ENCODE results near the gene MOBP. TPM values are rescaled to one million over a fixed set of nuclear protein-coding genes. Genes with fewer than 3 reads are reported as not detected.

The MOBP gene
- total RNA-seq, 4 donors from 2014 or later: 0.08 to 0.47 TPM; not detected in 2

- peaks cover 20% of the 10 kb centered on the region for H3K27me3 ChIP-seq
- no peak overlapping the region for H3K27ac ChIP-seq
- H3K4me1 ChIP-seq: no peaks in the 10 kb centered on the region
- TF ChIP-seq CTCF (IDR thresholded peaks at IDR 0.05) (no peak), EP300 (IDR thresholded peaks at IDR 0.05) (no peak), POLR2AphosphoS5 (IDR thresholded peaks at IDR 0.05) (no peak), POLR2A (IDR thresholded peaks at IDR 0.05) (no peak)
- no peak for ATAC-seq
- 22 to 32% methylated on average over 10 to 12 of the region's 12 CpGs for WGBS, 2 donors (ENCODE audit: low coverage in 1 of 2)
- no peaks in the 10 kb centered on the region for H3K36me3 ChIP-seq
- H3K9me3 ChIP-seq: no peaks in the 10 kb centered on the region
- no peak overlapping the region for H3K4me3 ChIP-seq
Measured at GRCh38 chr3:39505866-39506742, 38.6 kb downstream of the MOBP start.

GRCh38 chr3:39506863-39507262, 39.4 kb downstream of the MOBP start:
- 25 to 29% methylated on average over 1 of the region's 1 CpG for WGBS, 2 donors (ENCODE audit: low coverage in 1 of 2)
- ATAC-seq: no peak
- TF ChIP-seq POLR2A (IDR thresholded peaks at IDR 0.05) (no peak), CTCF (IDR thresholded peaks at IDR 0.05) (no peak), EP300 (IDR thresholded peaks at IDR 0.05) (no peak), POLR2AphosphoS5 (IDR thresholded peaks at IDR 0.05) (no peak)
- H3K4me3 ChIP-seq: no peak overlapping the region
- H3K9me3 ChIP-seq: no peaks in the 10 kb centered on the region
- H3K27me3 ChIP-seq: peaks cover 15% of the 10 kb centered on the region
- H3K4me1 ChIP-seq: no peaks in the 10 kb centered on the region
- no peak overlapping the region for H3K27ac ChIP-seq
- H3K36me3 ChIP-seq: no peaks in the 10 kb centered on the region

- no peak overlapping the region for H3K27ac ChIP-seq
- H3K27me3 ChIP-seq: peaks cover 4% of the 10 kb centered on the region
- 62 to 73% methylated on average over 2 to 3 of the region's 3 CpGs for WGBS, 2 donors (ENCODE audit: low coverage in 1 of 2)
- H3K4me1 ChIP-seq: no peaks in the 10 kb centered on the region
- no peak for ATAC-seq
- H3K4me3 ChIP-seq: no peak overlapping the region
- TF ChIP-seq POLR2A (IDR thresholded peaks at IDR 0.05) (no peak), EP300 (IDR thresholded peaks at IDR 0.05) (no peak), POLR2AphosphoS5 (IDR thresholded peaks at IDR 0.05) (no peak), CTCF (IDR thresholded peaks at IDR 0.05) (no peak)
- no peaks in the 10 kb centered on the region for H3K36me3 ChIP-seq
- no peaks in the 10 kb centered on the region for H3K9me3 ChIP-seq
Measured at GRCh38 chr3:39513791-39514369, 46.4 kb downstream of the MOBP start.

- WGBS, 2 donors (ENCODE audit: low coverage in 1 of 2): 56 to 67% methylated on average over 6 to 11 of the region's 11 CpGs
- Histone ChIP-seq H3K27me3 (peaks cover 4% of the 10 kb centered on the region), H3K4me1 (no peaks in the 10 kb centered on the region), H3K36me3 (no peaks in the 10 kb centered on the region), H3K9me3 (no peaks in the 10 kb centered on the region), H3K4me3 (no peak overlapping the region), H3K27ac (no peak overlapping the region)
- TF ChIP-seq POLR2A (IDR thresholded peaks at IDR 0.05): no peak
- TF ChIP-seq EP300 (IDR thresholded peaks at IDR 0.05): no peak
- no peak for TF ChIP-seq CTCF (IDR thresholded peaks at IDR 0.05)
- TF ChIP-seq POLR2AphosphoS5 (IDR thresholded peaks at IDR 0.05): no peak
- no peak for ATAC-seq
Measured at GRCh38 chr3:39515681-39516441, 48.4 kb downstream of the MOBP start.
